ENCODE measurements around the gene STK26.

The STK26 gene

GRCh38 chrX:132022967-132023895, at the start of gene STK26:
STK26 (plus strand) TSS chrX:132023302; CDS start chrX:132023618, 316 bp downstream.
- no peak for DNase-seq (ENCODE audit: low read depth)
- peak within 1 kb of the TSS; percentile 61 for H3K4me3 ChIP-seq (ENCODE audit: low read depth, low read length)
- TF ChIP-seq CTCF (IDR thresholded peaks at IDR 0.05; ENCODE audit: control insufficient read depth, extremely low read depth, insufficient read depth) = 0 out of 2 replicates have a peak, but pooled peaks have one; percentile 4

GRCh38 chrX:131975851-131976250, 47.3 kb upstream of the STK26 start:
- no peak for TF ChIP-seq CTCF (IDR thresholded peaks at IDR 0.05; ENCODE audit: control insufficient read depth, extremely low read depth, insufficient read depth)
- no peak for DNase-seq (ENCODE audit: low read depth)
- H3K4me3 ChIP-seq (ENCODE audit: low read depth, low read length) = no peak overlapping the region

- DNase-seq (ENCODE audit: low read depth) = no peak
- TF ChIP-seq CTCF (IDR thresholded peaks at IDR 0.05; ENCODE audit: control insufficient read depth, extremely low read depth, insufficient read depth) = no peak
- H3K4me3 ChIP-seq (ENCODE audit: low read depth, low read length) = no peak overlapping the region
Measured at GRCh38 chrX:131977619-131978018, 45.5 kb upstream of the STK26 start.

- no peak for TF ChIP-seq CTCF (IDR thresholded peaks at IDR 0.05; ENCODE audit: control insufficient read depth, extremely low read depth, insufficient read depth)
- no peak overlapping the region for H3K4me3 ChIP-seq (ENCODE audit: low read depth, low read length)
- no peak for DNase-seq (ENCODE audit: low read depth)
Measured at GRCh38 chrX:131979116-131979515, 44.0 kb upstream of the STK26 start.

- no peak for DNase-seq (ENCODE audit: low read depth)
- no peak overlapping the region for H3K4me3 ChIP-seq (ENCODE audit: low read depth, low read length)
- no peak for TF ChIP-seq CTCF (IDR thresholded peaks at IDR 0.05; ENCODE audit: control insufficient read depth, extremely low read depth, insufficient read depth)
Measured at GRCh38 chrX:131985526-131986049, 37.5 kb upstream of the STK26 start.

- TF ChIP-seq CTCF (IDR thresholded peaks at IDR 0.05; ENCODE audit: control insufficient read depth, extremely low read depth, insufficient read depth) = no peak
- H3K4me3 ChIP-seq (ENCODE audit: low read depth, low read length) = no peak overlapping the region
- DNase-seq (ENCODE audit: low read depth) = no peak
Measured at GRCh38 chrX:131987252-131987651, 35.9 kb upstream of the STK26 start.

Data from LNCaP clone FGC (cell line).